GM10248 (cell line): ENCODE measurements around the gene PRR9.

ENCODE experiments used
- CTCF ChIA-PET: fragments of 300-600 bp; sonication (Branson Sonifier 250); formaldehyde crosslinking; extraction: SDS; loops from one replicate; lab custom pipeline; 2021; ENCODE audit warnings: antibody characterized with exemption; lab: Yijun Ruan, JAX
- POLR2A ChIA-PET: fragments of 350-650 bp; sonication (Branson Sonifier 250); formaldehyde crosslinking; extraction: SDS; loops from one replicate; lab custom pipeline; 2020; ENCODE audit warnings: antibody characterized with exemption; lab: Yijun Ruan, JAX
- DNase-seq: peaks from one replicate; pipeline ENCODE4 v3.0.0; 2012; ENCODE audit errors: extremely low spot score
- CTCF ChIP-seq: IDR thresholded peaks from 2 replicates; pipeline ENCODE4 v1.5.1; 2012; ENCODE audit warnings: mild to moderate bottlenecking, low read depth; ENCODE audit errors: extremely low read depth, missing control alignments, control extremely low read depth

Gene PRR9

DNA sequence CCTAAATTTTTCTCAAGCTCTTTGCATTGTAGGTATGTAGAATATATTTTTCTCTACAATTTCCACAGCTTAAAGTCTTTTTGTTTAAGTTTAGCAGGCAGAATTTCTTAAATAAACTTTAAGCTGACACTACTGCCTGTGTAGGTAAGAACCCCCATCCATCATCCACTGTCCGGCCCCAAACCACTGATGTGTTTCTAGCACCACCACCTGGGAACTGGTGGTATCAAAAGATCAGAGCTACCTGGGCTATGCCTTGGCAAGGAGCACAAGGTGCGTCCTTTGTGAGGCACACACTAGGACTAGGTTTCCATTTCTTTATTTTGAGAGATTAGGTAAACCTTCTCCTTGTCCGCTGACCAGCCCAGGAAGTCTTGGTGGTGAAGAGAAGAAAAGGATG is 24.7 kb upstream of the PRR9 start:
- peak; percentile 50 for TF ChIP-seq CTCF
- no peak for DNase-seq

DNA sequence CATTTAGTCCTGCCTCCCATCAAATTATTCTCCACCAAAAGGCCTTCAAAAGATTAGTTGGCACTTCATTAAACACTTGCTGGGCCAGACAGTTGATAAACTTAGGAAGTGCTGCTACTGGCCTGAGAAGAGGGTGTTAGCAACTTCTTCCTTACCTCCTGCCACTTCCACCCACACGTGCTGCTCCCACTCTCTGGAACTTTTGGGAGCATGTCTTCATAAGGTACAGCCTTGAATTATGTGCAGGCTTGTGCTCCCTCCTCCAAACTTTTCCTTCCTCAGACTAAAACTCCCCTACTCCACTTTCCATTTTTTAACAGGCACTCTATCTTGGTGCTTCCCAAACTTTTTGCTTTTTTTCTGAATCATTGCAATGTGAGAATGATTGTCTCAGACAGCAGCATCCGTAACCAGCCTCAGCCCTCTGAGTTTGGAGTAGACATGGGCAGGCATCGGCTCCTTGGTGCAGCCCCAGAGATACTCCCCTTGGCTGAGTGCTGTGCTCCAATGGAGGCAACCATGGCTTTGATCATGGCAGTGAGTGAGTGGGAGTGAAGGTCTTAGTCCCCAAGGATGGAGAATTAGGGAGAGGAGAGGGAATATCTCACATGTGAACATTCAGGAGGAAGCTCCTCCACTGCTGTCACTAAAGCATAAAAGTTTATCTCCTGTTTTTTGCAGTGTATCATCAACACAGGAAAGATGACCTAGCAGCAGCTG is 22.9 kb upstream of the PRR9 start:
- POLR2A ChIA-PET, result no interaction called here
- no peak for DNase-seq
- no peak for TF ChIP-seq CTCF
- CTCF ChIA-PET, result no interaction called here

More for the DNA sequence above, 24.7 kb upstream of the PRR9 start:
- ChIA-PET CTCF (interaction anchor here (0.6 to 4.2 kb wide), 37 partner anchors 9 to 734 kb away, joined by 3 to 56 read pairs (median 3); partner anchors contain the start of genes LELP1, SMCP, SPRR2B and SPRR2G), POLR2A (no interaction called here)

DNA sequence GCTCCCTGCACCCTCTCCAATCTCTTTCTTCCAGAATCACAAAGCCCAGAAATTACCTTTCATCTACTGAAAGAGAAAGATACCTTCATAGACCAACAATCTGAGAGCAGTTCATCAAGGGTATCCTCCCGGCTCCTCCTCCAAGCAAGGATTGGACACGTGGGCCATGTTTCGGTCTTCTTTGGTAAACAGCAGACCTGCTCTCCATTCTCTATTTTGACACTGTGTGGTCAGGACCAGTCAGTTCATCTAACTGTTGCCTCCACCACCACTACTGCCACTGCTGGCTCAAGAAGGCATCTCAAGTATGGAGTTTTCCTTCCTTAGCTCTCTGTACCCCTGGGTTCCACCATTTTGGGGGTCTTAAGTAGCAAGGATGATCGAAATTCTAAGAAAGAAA is 22.2 kb upstream of the PRR9 start:
- POLR2A ChIA-PET, result no interaction called here
- no peak for DNase-seq

DNA sequence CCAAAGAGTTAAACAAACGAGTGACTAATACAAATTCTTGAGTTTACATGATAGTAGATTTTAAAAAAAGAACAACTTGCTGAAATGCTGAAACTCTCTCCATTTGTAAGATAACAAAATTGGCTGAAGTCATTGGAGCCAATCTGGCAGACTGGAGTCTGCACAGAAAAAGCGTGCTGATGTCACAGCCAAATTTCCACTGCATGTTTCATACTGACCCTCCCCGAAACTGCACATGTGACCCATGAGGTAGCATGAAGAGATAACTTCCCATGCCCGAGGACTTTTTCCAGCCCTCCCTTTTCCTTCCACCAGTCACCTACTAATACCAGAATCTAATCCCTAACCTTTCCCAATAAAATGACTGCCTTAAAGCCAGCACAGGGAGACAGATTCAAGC is 15.4 kb upstream of the PRR9 start:
- POLR2A ChIA-PET, result no interaction called here
- CTCF ChIA-PET, result interaction anchor here (0.8 to 1.0 kb wide), 2 partner anchors 9 to 550 kb away, joined by 3 read pairs; no protein-coding TSS in a partner anchor
- no peak for TF ChIP-seq CTCF
- DNase-seq, result no peak

More for the DNA sequence above, 22.2 kb upstream of the PRR9 start:
- no peak for TF ChIP-seq CTCF
- CTCF ChIA-PET, result no interaction called here

DNA sequence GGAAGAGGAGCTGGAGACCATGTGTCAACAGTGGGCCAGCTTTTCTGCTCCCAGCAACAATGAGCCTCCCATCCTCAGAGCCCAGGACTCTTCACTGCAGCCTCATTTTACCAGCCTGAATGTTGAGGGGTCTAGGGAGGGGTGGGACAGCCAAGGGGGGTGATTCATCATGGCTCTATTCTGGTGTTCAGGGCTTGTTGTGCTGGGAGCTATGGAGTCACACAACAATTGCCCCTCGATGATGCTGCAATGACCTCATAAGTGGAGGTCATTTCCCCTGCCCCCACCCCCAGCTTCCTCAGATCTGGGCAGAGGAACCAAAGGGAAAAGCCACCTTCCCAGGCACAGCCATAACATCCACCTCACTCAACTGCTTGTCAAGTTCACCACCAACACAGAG is 14.3 kb upstream of the PRR9 start, which contains the start of gene LELP1:
Gene LELP1, plus strand, starts transcription at position 301 of the 400 bp plus-strand sequence. CDS start 1,278 bp downstream, outside the sequence.
- ChIA-PET POLR2A (no interaction called here), CTCF (interaction anchor here (1.0 kb wide), 1 partner anchor 10 kb away, joined by 3 read pairs; no protein-coding TSS in a partner anchor)
- TF ChIP-seq CTCF, result no peak
- DNase-seq, result no peak

DNA sequence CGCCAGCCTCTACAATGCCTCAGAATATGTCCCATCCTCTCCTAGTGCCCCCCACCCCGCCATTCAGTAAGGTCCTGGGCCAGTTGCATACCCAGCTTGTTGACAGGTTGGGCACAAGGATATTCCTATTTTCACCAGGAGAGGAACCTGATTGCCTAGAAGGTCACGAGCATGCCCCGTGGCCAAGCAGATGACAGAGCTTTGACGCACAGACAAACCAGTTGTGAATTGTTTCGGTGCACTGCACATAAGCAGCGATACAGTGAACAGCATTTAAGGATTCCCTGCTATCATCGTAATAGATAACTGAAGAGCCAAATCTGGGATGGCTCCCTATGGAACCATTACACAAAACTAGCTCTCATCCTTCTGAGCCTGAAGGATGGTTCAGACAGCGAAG is 10.8 kb upstream of the PRR9 start:
- no peak for DNase-seq
- ChIA-PET CTCF (interaction anchor here (0.8 to 1.8 kb wide), 3 partner anchors 13 to 33 kb away, joined by 3 to 5 read pairs (median 3); no protein-coding TSS in a partner anchor), POLR2A (no interaction called here)
- no peak for TF ChIP-seq CTCF
